A549 (cell line): ENCODE data around the gene PSEN2. TPM values are rescaled to one million over a fixed set of nuclear protein-coding genes. Genes with fewer than 3 reads are reported as not detected.

ENCODE experiments used
- ATAC-seq, 2 experiments: fragments of 200-7000 bp in 1 of 2; fragments of >200 bp in 1 of 2; cut with Nextera tagmentation in 1 of 2; cut with Tn5 transposase in 1 of 2; 3 replicates each; pipeline versions ENCODE4 v1.8.0 to v1.9.1; 2018 to 2020; ENCODE audit warnings: mild to moderate bottlenecking in 1 of 2, moderate library complexity in 1 of 2
- CTCF ChIA-PET: fragments of 300-600 bp; sonication (Branson Sonifier 250); formaldehyde crosslinking; extraction: SDS; loops from one replicate; lab custom pipeline; 2021; ENCODE audit warnings: antibody characterized with exemption, inconsistent platforms; lab: Yijun Ruan, JAX
- POLR2A ChIA-PET: fragments of 350-600 bp; formaldehyde crosslinking; extraction: SDS; loops from one replicate; lab custom pipeline; 2021; ENCODE audit warnings: antibody characterized with exemption, inconsistent platforms; lab: Yijun Ruan, JAX
- DNase-seq, 2 experiments: peaks; one replicate each; pipeline versions ENCODE4 v3.0.0 to v3.0.0-alpha.2; 2011 to 2016; ENCODE audit warnings: low read depth in 1 of 2, low spot score in 1 of 2
- FAIRE-seq: peaks from 2 replicates; lab custom pipeline; 2011; peaks lifted over from hg19 to GRCh38; lab: Jason Lieb, UNC
- H3K27ac ChIP-seq, 2 experiments: fragments of >200 bp; sonication (Bioruptor Twin); formaldehyde crosslinking; 3 replicates each; pipeline ENCODE4 v1.5.1; 2016 to 2017
- H3K4me1 ChIP-seq: fragments of >200 bp; sonication (Bioruptor Twin); formaldehyde crosslinking; 3 replicates; pipeline ENCODE4 v1.6.1; 2016
- H3K4me2 ChIP-seq: fragments of >200 bp; sonication (Bioruptor Twin); formaldehyde crosslinking; 3 replicates; pipeline ENCODE4 v1.6.1; 2016
- H3K4me3 ChIP-seq: fragments of >200 bp; sonication (Bioruptor Twin); formaldehyde crosslinking; 3 replicates; pipeline ENCODE4 v1.5.1; 2016
- H3K9me3 ChIP-seq: fragments of >200 bp; sonication (Bioruptor Twin); formaldehyde crosslinking; 3 replicates; pipeline ENCODE4 v1.6.1; 2016
- BCL3 ChIP-seq: fragments of >200 bp; sonication (Bioruptor Twin); formaldehyde crosslinking; IDR thresholded peaks from 3 replicates; pipeline ENCODE4 v1.6.1; 2016
- CHD4 ChIP-seq: fragments of 200-600 bp; sonication (generic); IDR thresholded peaks from 2 replicates; pipeline ENCODE4 v1.6.1; 2016; ENCODE audit warnings: antibody characterized with exemption, mild to moderate bottlenecking, borderline replicate concordance
- E2F6 ChIP-seq: IDR thresholded peaks from 2 replicates; pipeline ENCODE4 v1.6.1; 2012; ENCODE audit warnings: low read depth, borderline replicate concordance
- FOSL2 ChIP-seq, 2 experiments: fragments of 450-650 bp in 1 of 2; fragments of >200 bp in 1 of 2; sonication (Bioruptor Twin) in 1 of 2; formaldehyde crosslinking; IDR thresholded peaks; 2 replicates each; pipeline versions ENCODE4 v1.5.0 to v1.6.1; 2016 to 2020; ENCODE audit warnings: mild to moderate bottlenecking in 1 of 2, moderate library complexity in 1 of 2
- FOXS1 ChIP-seq: fragments of 250-450 bp; sonication (Bioruptor Pico); IDR thresholded peaks from 2 replicates; pipeline ENCODE4 v1.5.0; 2020; ENCODE audit warnings: mild to moderate bottlenecking, moderate library complexity
- HEYL ChIP-seq: fragments of 250-450 bp; sonication (Bioruptor Pico); IDR thresholded peaks from 2 replicates; pipeline ENCODE4 v1.8.0; 2021; ENCODE audit warnings: mild to moderate bottlenecking, moderate library complexity
- HOXB13 ChIP-seq: fragments of 250-450 bp; sonication (Bioruptor Pico); IDR thresholded peaks from 2 replicates; pipeline ENCODE4 v1.5.0; 2020; ENCODE audit warnings: low read depth, mild to moderate bottlenecking, moderate library complexity
- HOXB5 ChIP-seq: fragments of 250-450 bp; sonication (Bioruptor Pico); IDR thresholded peaks from 2 replicates; pipeline ENCODE4 v1.5.0; 2020; ENCODE audit warnings: mild to moderate bottlenecking, moderate library complexity
- JUN ChIP-seq, 2 experiments: fragments of >200 bp; sonication (Bioruptor Twin); formaldehyde crosslinking; IDR thresholded peaks; 2 replicates in 1 of 2; 3 replicates in 1 of 2; pipeline ENCODE4 v1.6.1; 2016 to 2017
- MAX ChIP-seq: IDR thresholded peaks from 2 replicates; pipeline ENCODE4 v1.6.1; 2012
- PBX3 ChIP-seq: IDR thresholded peaks from 2 replicates; pipeline ENCODE4 v1.6.1; 2012
- PHF8 ChIP-seq: fragments of 200-600 bp; sonication (generic); IDR thresholded peaks from 2 replicates; pipeline ENCODE4 v1.6.1; 2016; ENCODE audit warnings: low read depth, mild to moderate bottlenecking, antibody characterized with exemption, moderate library complexity, borderline replicate concordance
- POLR2A ChIP-seq: IDR thresholded peaks from 2 replicates; pipeline ENCODE4 v1.6.1; 2012; ENCODE audit warnings: mild to moderate bottlenecking, low read length
- RAD21 ChIP-seq, 2 experiments: fragments of >200 bp in 1 of 2; sonication (Bioruptor Twin) in 1 of 2; formaldehyde crosslinking in 1 of 2; IDR thresholded peaks in 1 of 2; conservative IDR thresholded peaks in 1 of 2; 2 replicates in 1 of 2; 3 replicates in 1 of 2; pipeline ENCODE4 v1.6.1; 2012 to 2018; ENCODE audit warnings: inconsistent platforms in 1 of 2
- SMC3 ChIP-seq: fragments of >200 bp; sonication (Bioruptor Twin); formaldehyde crosslinking; IDR thresholded peaks from 3 replicates; pipeline ENCODE4 v1.6.1; 2018; ENCODE audit warnings: inconsistent platforms
- TFCP2L1 ChIP-seq: fragments of 250-450 bp; sonication (Bioruptor Pico); IDR thresholded peaks from 2 replicates; pipeline ENCODE4 v1.5.0; 2021; ENCODE audit warnings: mild to moderate bottlenecking
- WGBS: methylation state at CpG from one replicate; pipeline ENCODE4 v1.1.6; 2017; ENCODE audit errors: missing lambda C conversion rate; 5-methylcytosine and 5-hydroxymethylcytosine counted together
- polyA minus RNA-seq: library from RNA; depleted of rRNA, polyadenylated mRNA; stranded (reverse); fragments of >200 nt; gene quantifications from 2 replicates; pipeline ENCODE4 v1.2.3, GENCODE V29; 2011; rRNA and poly(A)+ RNA removed
- polyA plus RNA-seq, 4 experiments: library from polyadenylated mRNA; depleted of rRNA in 3 of 4; stranded (reverse); fragments of >200 nt; fragmentation: RNase III in 1 of 4; extraction: RNeasy Plus Mini Kit Qiagen cat#74134 plus additional on column Dnase treatment in 1 of 4; gene quantifications; 2 replicates in 3 of 4; 3 replicates in 1 of 4; pipeline ENCODE4 v1.2.3, GENCODE V29; 2011 to 2017

PSEN2 gene
- polyA plus RNA-seq (2011; rRNA removed) (24.2 and 27.9 TPM in 2 replicates), polyA plus RNA-seq (2017; fragmentation: RNase III; extraction: RNeasy Plus Mini Kit Qiagen cat#74134 plus additional on column Dnase treatment) (22.0 to 23.4 TPM (median 23.4 TPM) in 3 replicates), polyA minus RNA-seq (39.1 and 39.8 TPM in 2 replicates)
- 24.1 and 29.9 TPM in 2 replicates for polyA plus RNA-seq (2012; cell fraction: cytosol; rRNA removed)
- polyA plus RNA-seq (2012; cell fraction: nucleus; rRNA removed) = 69.5 and 71.7 TPM in 2 replicates

- peak; percentile 92 to 93 for ATAC-seq
- 2% methylated on average over 17 of the region's 97 CpGs for WGBS
- CTCF ChIA-PET = interaction anchor here (0.6 to 1.4 kb wide), 3 partner anchors 9 to 77 kb away, joined by 3 to 4 read pairs (median 3); no protein-coding TSS in a partner anchor
- TF ChIP-seq E2F6 (peak; percentile 79), FOXS1 (CRISPR knock-in tag) (0 out of 2 replicates have a peak, but pooled peaks have one; percentile 35), RAD21 (conservative IDR thresholded peaks at IDR 0.05 in 1 of 2, IDR thresholded peaks at IDR 0.05 in 1 of 2) (0 out of 5 replicates have a peak, but pooled peaks of 1 of the 2 experiments have one; percentile 20), POLR2A (peak; percentile 45), PBX3 (no peak), SMC3 (peak; percentile 26; the same call in 2 of the 3 replicates), JUN (IDR thresholded peaks at IDR 0.05) (peak; percentile 37 to 69; a peak in 2 of 5 replicates), MAX (peak; percentile 51; the same call in 1 of the 2 replicates), HEYL (no peak), BCL3 (peak; percentile 68; the same call in 2 of the 3 replicates), HOXB5 (0 out of 2 replicates have a peak, but pooled peaks have one; percentile 16), PHF8 (peak; percentile 80), HOXB13 (CRISPR knock-in tag) (0 out of 2 replicates have a peak, but pooled peaks have one; percentile 30), TFCP2L1 (CRISPR knock-in tag) (no peak)
- Histone ChIP-seq H3K27ac (peak within 1 kb of the TSS; percentile 90 to 95), H3K4me2 (peak within 1 kb of the TSS; percentile 85), H3K9me3 (peaks cover 5% of the 10 kb centered on the region; the same call in 1 of the 3 replicates), H3K4me3 (peak within 1 kb of the TSS; percentile 84), H3K4me1 (peaks cover 28% of the 10 kb centered on the region)
- FAIRE-seq = no peak
- POLR2A ChIA-PET = interaction anchor here (0.6 to 1.1 kb wide), 3 partner anchors 68 to 423 kb away, joined by 3 to 9 read pairs (median 6); no protein-coding TSS in a partner anchor
- peak; percentile 61 to 62 for DNase-seq
Observed at GRCh38 chr1:226870401-226871279, at the start of gene PSEN2. TSS of gene PSEN2 (plus strand) at chr1:226870616. CDS start at chr1:226881908, 11,292 bp downstream.

GRCh38 chr1:226820941-226821718 lies 49.3 kb upstream of the PSEN2 start:
- Histone ChIP-seq H3K9me3 (no peaks in the 10 kb centered on the region), H3K27ac (peak overlapping the region in 1 of 2 experiments; percentile 24; a peak in 1 of 6 replicates), H3K4me2 (no peak overlapping the region), H3K4me1 (peaks cover 14% of the 10 kb centered on the region; the same call in 2 of the 3 replicates), H3K4me3 (no peak overlapping the region)
- WGBS = 23% methylated on average over 8 of the region's 8 CpGs
- POLR2A ChIA-PET = no interaction called here
- DNase-seq = peak; percentile 48 to 65
- TF ChIP-seq CHD4 = no peak
- TF ChIP-seq FOSL2 (IDR thresholded peaks at IDR 0.05) = no peak
- 0 out of 2 replicates have a peak, but pooled peaks have one; percentile 16 for TF ChIP-seq FOSL2 (CRISPR knock-in tag; IDR thresholded peaks at IDR 0.05)
- ATAC-seq = peak; percentile 86 to 90
- CTCF ChIA-PET = interaction anchor here (1.0 to 12.1 kb wide), 2 partner anchors 27 to 186 kb away, joined by 4 to 127 read pairs; no protein-coding TSS in a partner anchor
- no peak for FAIRE-seq
